Measurements from ENCODE around the gene TBX20. TPM values are rescaled to one million over a fixed set of nuclear protein-coding genes. Genes with fewer than 3 reads are reported as not detected.

Gene TBX20
- not detected in 2 replicates for total RNA-seq

GRCh38 chr7:35253710-35254495 is at the start of gene TBX20:
Gene TBX20, minus strand, starts transcription at chr7:35254100. Its CDS starts 480 bp downstream, at chr7:35253620.

Other genes with a start within 250 kb of the TBX20 start
- gene DPY19L1, start 216.6 kb downstream of the TBX20 start, total RNA-seq = 14.4 and 15.4 TPM in 2 replicates

Measured in airway epithelial cell (primary cell).